Breast epithelium (tissue), 3 donors: ENCODE measurements around the gene SOX10.

Experiments used
- CTCF ChIP-seq, 3 donors: fragments of 450-650 bp; IDR thresholded peaks; one replicate each; pipeline ENCODE4 v1.5.1; 2016 to 2017; ENCODE audit warnings: antibody characterized with exemption in 3 of 3, mild to moderate bottlenecking in 3 of 3, moderate library complexity in 3 of 3
- POLR2A ChIP-seq: fragments of 450-650 bp; IDR thresholded peaks from one replicate; pipeline ENCODE4 v1.6.1; 2016; ENCODE audit warnings: antibody characterized with exemption, mild to moderate bottlenecking, moderate library complexity
- POLR2AphosphoS5 ChIP-seq, 3 donors: sonication (generic); formaldehyde crosslinking; IDR thresholded peaks; one replicate each; pipeline ENCODE4 v1.6.1; 2017; ENCODE audit warnings: antibody characterized with exemption in 3 of 3

GRCh38 chr22:38029901-38030300, 45.5 kb upstream of the SOX10 start:
- TF ChIP-seq CTCF (IDR thresholded peaks at IDR 0.05) (no peak), POLR2AphosphoS5 (IDR thresholded peaks at IDR 0.05) (no peak), POLR2A (no peak)
